Vagina (tissue), 2 donors: ENCODE measurements around the gene DGKI. TPM values are rescaled to one million over a fixed set of nuclear protein-coding genes. Genes with fewer than 3 reads are reported as not detected.

Source experiments
- DNase-seq, 2 donors: peaks; one replicate each; pipeline ENCODE4 v3.0.0-alpha.2; 2017; ENCODE audit errors: extremely low spot score in 2 of 2
- H3K27ac ChIP-seq: fragments of 200-600 bp; sonication (generic); one replicate; pipeline ENCODE4 v1.5.1; 2019
- H3K27me3 ChIP-seq: fragments of 200-600 bp; sonication (generic); one replicate; pipeline ENCODE4 v1.5.1; 2019
- H3K36me3 ChIP-seq, 2 donors: fragments of 200-600 bp; sonication (generic); one replicate each; pipeline ENCODE4 v1.5.1; 2017 to 2019
- H3K4me1 ChIP-seq: fragments of 200-600 bp; sonication (generic); one replicate; pipeline ENCODE4 v1.5.1; 2019
- H3K4me3 ChIP-seq, 2 donors: fragments of 200-600 bp; sonication (generic); 1 replicate in 1 of 2; 2 replicates in 1 of 2; pipeline ENCODE4 v1.5.1; 2016 to 2019
- H3K9me3 ChIP-seq: fragments of 200-600 bp; sonication (generic); one replicate; pipeline ENCODE4 v1.5.1; 2019
- POLR2A ChIP-seq, 2 donors: fragments of 450-650 bp; IDR thresholded peaks; one replicate each; pipeline ENCODE4 v1.6.1; 2017; ENCODE audit warnings: antibody characterized with exemption in 2 of 2, mild to moderate bottlenecking in 2 of 2, moderate library complexity in 2 of 2
- POLR2AphosphoS5 ChIP-seq, 2 donors: sonication (generic); formaldehyde crosslinking; IDR thresholded peaks; one replicate each; pipeline ENCODE4 v1.9.0; 2017; ENCODE audit warnings: antibody characterized with exemption in 2 of 2, mild to moderate bottlenecking in 2 of 2, low read depth in 1 of 2; ENCODE audit not compliant: insufficient read depth in 1 of 2
- intact Hi-C: fragments of 100-400 bp; cut with DNase I; formaldehyde crosslinking; loops from one replicate; pipeline ENCODE4 v1.15.1; 2023
- total RNA-seq: library from RNA; depleted of rRNA; stranded (reverse); fragments of >200 nt; gene quantifications from one replicate; pipeline ENCODE4 v1.2.3, GENCODE V29; 2016
- TF ChIP-seq, protein P1 (sequence below), 3 experiments: fragments of 450-650 bp in 2 of 3; fragments of 200-600 bp in 1 of 3; sonication (generic) in 1 of 3; IDR thresholded peaks; one replicate each; pipeline ENCODE4 v1.5.1; 2017 to 2019; ENCODE audit warnings: antibody characterized with exemption in 3 of 3, mild to moderate bottlenecking in 2 of 3, moderate library complexity in 2 of 3

Gene DGKI
- total RNA-seq, 1 donor from 2014 or later = 1.2 TPM

DNA sequence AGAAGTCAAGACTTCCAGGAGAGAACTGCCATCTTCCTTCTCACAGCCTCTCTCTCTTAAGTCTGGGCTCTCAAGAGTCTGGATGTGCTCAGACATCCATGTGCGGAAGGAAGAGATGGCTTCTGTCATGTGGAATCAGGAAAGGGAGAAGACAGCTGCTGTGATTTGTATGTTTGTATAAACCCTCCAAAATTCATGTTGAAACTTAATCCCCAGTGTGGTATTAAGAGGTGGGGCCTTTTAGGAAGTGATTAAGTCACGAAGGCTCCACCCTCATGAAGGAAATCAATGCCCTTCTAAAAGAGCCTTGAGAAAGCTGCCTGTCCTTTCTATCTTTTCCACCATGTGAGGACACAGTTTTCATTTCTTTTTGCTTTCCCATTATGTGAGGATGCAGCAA is 429.3 kb downstream of the DGKI start:
- DNase-seq = no peak
- Histone ChIP-seq H3K9me3 (no peaks in the 10 kb centered on the region), H3K27me3 (no peaks in the 10 kb centered on the region), H3K4me1 (no peaks in the 10 kb centered on the region), H3K4me3 (no peak overlapping the region), H3K36me3 (no peaks in the 10 kb centered on the region), H3K27ac (no peak overlapping the region)
- intact Hi-C loops = no loop called here
- TF ChIP-seq POLR2AphosphoS5 (IDR thresholded peaks at IDR 0.05; ENCODE audit: insufficient read depth in 1 of 2, low read depth in 1 of 2) = no peak
- TF ChIP-seq POLR2A (IDR thresholded peaks at IDR 0.05) = no peak
- TF ChIP-seq, protein P1, sequence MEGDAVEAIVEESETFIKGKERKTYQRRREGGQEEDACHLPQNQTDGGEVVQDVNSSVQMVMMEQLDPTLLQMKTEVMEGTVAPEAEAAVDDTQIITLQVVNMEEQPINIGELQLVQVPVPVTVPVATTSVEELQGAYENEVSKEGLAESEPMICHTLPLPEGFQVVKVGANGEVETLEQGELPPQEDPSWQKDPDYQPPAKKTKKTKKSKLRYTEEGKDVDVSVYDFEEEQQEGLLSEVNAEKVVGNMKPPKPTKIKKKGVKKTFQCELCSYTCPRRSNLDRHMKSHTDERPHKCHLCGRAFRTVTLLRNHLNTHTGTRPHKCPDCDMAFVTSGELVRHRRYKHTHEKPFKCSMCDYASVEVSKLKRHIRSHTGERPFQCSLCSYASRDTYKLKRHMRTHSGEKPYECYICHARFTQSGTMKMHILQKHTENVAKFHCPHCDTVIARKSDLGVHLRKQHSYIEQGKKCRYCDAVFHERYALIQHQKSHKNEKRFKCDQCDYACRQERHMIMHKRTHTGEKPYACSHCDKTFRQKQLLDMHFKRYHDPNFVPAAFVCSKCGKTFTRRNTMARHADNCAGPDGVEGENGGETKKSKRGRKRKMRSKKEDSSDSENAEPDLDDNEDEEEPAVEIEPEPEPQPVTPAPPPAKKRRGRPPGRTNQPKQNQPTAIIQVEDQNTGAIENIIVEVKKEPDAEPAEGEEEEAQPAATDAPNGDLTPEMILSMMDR (IDR thresholded peaks at IDR 0.05) = no peak

DNA sequence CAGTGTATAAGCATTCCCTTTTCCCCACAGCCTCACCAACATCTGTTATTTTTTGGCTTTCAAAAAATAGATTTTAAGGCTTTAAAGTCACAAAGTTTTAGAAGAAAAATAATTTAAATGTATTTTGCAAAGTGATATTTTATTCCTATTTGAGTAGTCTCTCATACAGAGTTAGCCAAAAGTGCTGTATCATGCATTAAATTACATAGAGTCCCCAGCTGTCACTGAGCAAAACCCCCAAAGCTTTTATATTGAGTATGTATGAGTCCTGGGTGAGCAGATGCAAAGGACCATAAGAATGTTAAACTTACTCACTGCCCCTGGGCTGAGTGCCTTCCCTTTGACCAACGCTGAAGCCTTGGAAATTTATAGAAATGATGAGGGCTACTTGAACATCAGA is 432.9 kb downstream of the DGKI start:
- DNase-seq = no peak
- intact Hi-C loops = no loop called here
- no peak overlapping the region for H3K4me3 ChIP-seq

DNA sequence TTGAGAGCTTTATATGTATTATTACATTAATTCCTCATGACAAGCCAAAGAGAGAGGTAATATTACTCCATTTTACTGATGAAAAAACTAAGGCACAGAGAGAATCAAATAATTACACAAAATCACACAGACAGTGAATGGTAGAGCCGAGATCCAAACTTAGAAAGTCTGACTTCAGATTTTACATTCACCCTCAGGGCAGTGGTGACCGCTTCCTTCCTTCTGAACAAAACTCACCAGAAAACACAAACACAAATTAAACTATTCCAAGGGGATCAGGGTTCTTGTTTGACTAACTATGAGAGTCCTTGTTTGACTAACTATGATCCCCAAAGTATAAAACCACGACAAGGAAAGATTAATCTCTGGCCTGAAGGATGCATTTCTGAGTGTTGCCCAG is 435.3 kb downstream of the DGKI start:
- no peak overlapping the region for H3K27ac ChIP-seq
- no peaks in the 10 kb centered on the region for H3K4me1 ChIP-seq
- no peaks in the 10 kb centered on the region for H3K27me3 ChIP-seq
- intact Hi-C loops = no loop called here
- no peaks in the 10 kb centered on the region for H3K36me3 ChIP-seq
- TF ChIP-seq POLR2AphosphoS5 (IDR thresholded peaks at IDR 0.05; ENCODE audit: insufficient read depth in 1 of 2, low read depth in 1 of 2) (no peak), POLR2A (IDR thresholded peaks at IDR 0.05) (no peak)
- TF ChIP-seq, protein P1 (IDR thresholded peaks at IDR 0.05) = no peak
- DNase-seq = no peak
- no peak overlapping the region for H3K4me3 ChIP-seq
- H3K9me3 ChIP-seq = no peaks in the 10 kb centered on the region

More for the DNA sequence above, 432.9 kb downstream of the DGKI start:
- Histone ChIP-seq H3K27ac (no peak overlapping the region), H3K9me3 (no peaks in the 10 kb centered on the region), H3K4me1 (no peaks in the 10 kb centered on the region), H3K36me3 (no peaks in the 10 kb centered on the region), H3K27me3 (no peaks in the 10 kb centered on the region)
- TF ChIP-seq POLR2AphosphoS5 (IDR thresholded peaks at IDR 0.05; ENCODE audit: insufficient read depth in 1 of 2, low read depth in 1 of 2) = no peak

DNA sequence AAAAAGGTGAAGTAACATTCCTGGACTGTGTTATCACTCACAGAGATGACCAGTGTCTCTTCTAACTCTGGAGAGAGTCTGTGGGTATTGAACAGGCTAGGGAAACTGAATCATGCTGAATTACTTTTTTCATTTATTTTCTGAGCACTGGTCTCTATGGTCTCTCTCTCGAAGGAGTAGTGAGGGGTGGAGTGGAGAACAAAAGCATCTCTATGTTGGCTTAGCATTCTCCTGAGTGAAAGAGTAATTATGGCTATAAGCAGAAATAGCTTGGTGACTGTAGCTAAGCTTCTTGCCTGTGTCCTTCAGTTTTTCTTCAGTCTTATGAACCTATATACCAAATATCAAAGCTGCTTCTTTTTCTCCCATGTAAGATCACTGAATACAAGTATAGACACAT is 438.6 kb downstream of the DGKI start:
- Histone ChIP-seq H3K4me1 (no peaks in the 10 kb centered on the region), H3K27ac (no peak overlapping the region), H3K27me3 (no peaks in the 10 kb centered on the region), H3K36me3 (no peaks in the 10 kb centered on the region), H3K9me3 (no peaks in the 10 kb centered on the region), H3K4me3 (no peak overlapping the region)
- TF ChIP-seq POLR2AphosphoS5 (IDR thresholded peaks at IDR 0.05; ENCODE audit: insufficient read depth in 1 of 2, low read depth in 1 of 2) (no peak), POLR2A (IDR thresholded peaks at IDR 0.05) (no peak)
- TF ChIP-seq, protein P1 (IDR thresholded peaks at IDR 0.05) = no peak
- intact Hi-C loops = no loop called here
- DNase-seq = no peak

DNA sequence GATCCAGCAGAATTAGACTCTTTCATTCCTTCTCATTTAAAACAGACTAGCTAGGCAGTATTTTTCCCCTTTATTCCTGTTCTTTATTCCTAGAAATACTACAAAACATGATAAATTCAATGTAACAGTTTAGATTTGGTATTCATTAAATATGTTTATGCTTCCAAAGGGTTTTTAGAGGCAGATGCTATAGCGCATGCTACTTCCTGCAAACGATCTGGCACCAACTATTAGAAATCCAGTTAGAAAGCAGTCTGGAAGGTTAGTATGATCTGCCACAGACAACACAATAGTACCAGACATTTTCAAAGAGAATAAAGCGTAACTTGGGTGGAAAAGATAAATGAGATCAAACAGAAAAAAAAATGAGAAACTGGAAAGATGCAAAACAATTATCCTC is 439.7 kb downstream of the DGKI start:
- intact Hi-C loops = no loop called here
- Histone ChIP-seq H3K9me3 (no peaks in the 10 kb centered on the region), H3K27ac (no peak overlapping the region), H3K27me3 (no peaks in the 10 kb centered on the region), H3K4me3 (no peak overlapping the region), H3K36me3 (no peaks in the 10 kb centered on the region), H3K4me1 (no peaks in the 10 kb centered on the region)
- DNase-seq = no peak
- TF ChIP-seq, protein P1 (IDR thresholded peaks at IDR 0.05) = no peak
- no peak for TF ChIP-seq POLR2A (IDR thresholded peaks at IDR 0.05)
- TF ChIP-seq POLR2AphosphoS5 (IDR thresholded peaks at IDR 0.05; ENCODE audit: insufficient read depth in 1 of 2, low read depth in 1 of 2) = no peak
